Activated naive CD8-positive, alpha-beta T cell treated with anti-CD3 and anti-CD28 coated beads, Interleukin-2, amount 50 U/mL, for 24 hours (primary cell): ENCODE measurements around the gene TAS2R38.
A peak's percentile ranks its signal among the peaks of the same experiment; 100 is the strongest.

Source experiments
- ATAC-seq: fragments of 150-1000 bp; cut with Tn5 transposase; one replicate; pipeline ENCODE4 v1.10.0; 2021
- DNase-seq: peaks from one replicate; pipeline ENCODE4 v3.0.0; 2021
- H3K27ac Mint-ChIP-seq: one replicate; pipeline ENCODE4 v1.8.0; 2021; ENCODE audit warnings: mild to moderate bottlenecking, mixed read lengths
- H3K27me3 Mint-ChIP-seq: one replicate; pipeline ENCODE4 v1.8.0; 2021; ENCODE audit warnings: mixed read lengths
- H3K36me3 Mint-ChIP-seq: one replicate; pipeline ENCODE4 v1.8.0; 2021; ENCODE audit warnings: low read depth, mixed read lengths
- H3K4me1 Mint-ChIP-seq: one replicate; pipeline ENCODE4 v1.8.0; 2021; ENCODE audit warnings: mixed read lengths
- H3K4me3 Mint-ChIP-seq: one replicate; pipeline ENCODE4 v1.8.0; 2021; ENCODE audit warnings: mild to moderate bottlenecking, moderate library complexity, mixed read lengths
- H3K9me3 Mint-ChIP-seq: one replicate; pipeline ENCODE4 v1.8.0; 2021; ENCODE audit warnings: mixed read lengths

TAS2R38 gene

DNA sequence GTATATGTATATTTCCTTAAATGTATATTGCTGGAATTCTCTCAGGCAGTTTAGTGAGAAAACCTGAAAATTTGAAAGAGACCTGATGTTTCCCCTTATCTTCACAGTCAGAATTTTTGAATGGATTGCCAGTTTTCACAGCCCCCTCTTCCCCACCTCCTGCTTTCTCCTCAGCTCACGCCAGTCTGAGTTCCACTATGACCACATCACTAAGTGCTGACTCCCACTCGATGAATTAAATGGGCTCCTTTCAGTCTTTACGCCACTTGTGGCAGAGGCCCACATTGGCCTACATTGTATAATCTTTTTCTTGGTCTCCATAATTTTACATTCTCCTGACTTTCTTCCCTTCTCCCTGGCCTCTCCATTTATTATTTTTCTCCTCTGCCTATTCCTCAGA, 23.7 kb downstream of the TAS2R38 start:
- Mint-ChIP-seq H3K27ac (no peak overlapping the region), H3K4me3 (no peak overlapping the region), H3K4me1 (peaks cover 8% of the 10 kb centered on the region), H3K36me3 (no peaks in the 10 kb centered on the region), H3K27me3 (peaks cover 5% of the 10 kb centered on the region), H3K9me3 (no peaks in the 10 kb centered on the region)
- ATAC-seq (no peak), DNase-seq (no peak)

DNA sequence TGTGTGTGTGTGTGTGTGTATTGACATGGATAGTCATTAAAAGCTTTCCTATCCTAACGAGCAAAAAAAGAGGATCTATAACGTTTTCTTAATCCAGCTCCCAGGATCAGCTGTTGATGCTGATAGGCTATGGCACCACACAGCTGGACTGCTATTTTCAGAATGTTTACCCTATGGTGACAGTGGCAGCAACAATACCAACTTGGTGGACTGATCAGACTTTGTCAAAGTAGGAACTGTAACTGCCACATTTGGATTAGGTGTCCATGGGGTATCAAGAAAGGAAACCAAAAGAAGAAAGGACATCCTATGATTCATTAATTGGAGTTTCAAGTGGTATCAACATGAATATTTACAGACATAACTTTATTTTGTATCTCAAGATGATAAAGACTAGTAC, 24.1 kb downstream of the TAS2R38 start:
- no peak for DNase-seq
- Mint-ChIP-seq H3K27me3 (peaks cover 5% of the 10 kb centered on the region), H3K36me3 (no peaks in the 10 kb centered on the region), H3K9me3 (no peaks in the 10 kb centered on the region), H3K27ac (no peak overlapping the region), H3K4me3 (no peak overlapping the region), H3K4me1 (peaks cover 10% of the 10 kb centered on the region)
- no peak for ATAC-seq

DNA sequence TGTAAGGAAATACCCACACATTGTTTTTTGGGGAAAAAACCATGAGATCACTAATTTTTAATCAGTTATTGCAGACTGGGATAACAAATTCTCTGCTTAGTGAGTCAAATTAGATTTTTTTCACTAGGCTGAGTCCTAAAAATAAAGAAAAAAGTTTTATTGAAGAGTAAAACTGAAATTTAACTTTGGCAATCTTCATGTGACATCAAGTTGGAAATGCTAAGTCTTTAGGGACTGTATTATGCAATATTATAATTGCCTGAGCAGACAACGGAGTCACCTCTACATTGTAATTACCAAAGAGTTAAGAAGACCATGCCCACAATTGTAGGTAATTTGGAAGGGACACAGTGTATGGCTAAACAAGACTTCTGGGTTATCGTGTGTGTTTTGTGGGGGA, 24.6 kb downstream of the TAS2R38 start:
- Mint-ChIP-seq H3K36me3 (no peaks in the 10 kb centered on the region), H3K27me3 (peaks cover 5% of the 10 kb centered on the region), H3K4me3 (no peak overlapping the region), H3K9me3 (no peaks in the 10 kb centered on the region), H3K27ac (no peak overlapping the region), H3K4me1 (peaks cover 10% of the 10 kb centered on the region)
- ATAC-seq (no peak), DNase-seq (no peak)

- Mint-ChIP-seq H3K27ac (no peak within 1 kb of the TSS), H3K4me3 (no peak within 1 kb of the TSS), H3K36me3 (no peaks in the 10 kb centered on the region), H3K4me1 (peaks cover 10% of the 10 kb centered on the region), H3K9me3 (peaks cover 6% of the 10 kb centered on the region), H3K27me3 (peaks cover 3% of the 10 kb centered on the region)
- no peak for DNase-seq
- ATAC-seq: no peak
Observed at GRCh38 chr7:141946796-141947195, 26.8 kb downstream of the TAS2R38 start, which contains the start of gene CLEC5A. CLEC5A (minus strand) TSS chr7:141946974; CDS start chr7:141946292, 682 bp downstream.

DNA sequence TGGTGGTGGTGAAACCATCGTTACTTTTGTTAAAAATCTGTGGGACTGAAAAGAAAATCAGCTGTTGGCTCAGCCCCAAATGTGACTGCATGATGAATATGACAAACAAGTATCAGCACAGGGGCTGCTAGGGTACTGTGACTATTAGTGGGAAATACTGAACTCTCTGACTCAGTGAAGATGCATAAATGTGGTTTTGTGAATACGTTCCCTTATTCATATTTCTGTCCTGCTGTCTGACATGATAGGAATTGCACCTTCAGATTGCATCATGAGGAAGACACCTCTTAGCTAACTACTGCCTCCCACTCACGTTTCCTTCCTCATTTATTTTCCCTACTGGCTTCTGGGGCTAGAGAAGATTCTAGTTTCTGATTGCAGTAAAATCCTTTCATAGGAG, 28.2 kb downstream of the TAS2R38 start:
- no peak for DNase-seq
- H3K4me1 Mint-ChIP-seq: peaks cover 10% of the 10 kb centered on the region
- no peaks in the 10 kb centered on the region for H3K36me3 Mint-ChIP-seq
- peaks cover 21% of the 10 kb centered on the region for H3K9me3 Mint-ChIP-seq
- H3K27ac Mint-ChIP-seq: no peak overlapping the region
- ATAC-seq: peak; percentile 84
- peaks cover 3% of the 10 kb centered on the region for H3K27me3 Mint-ChIP-seq
- no peak overlapping the region for H3K4me3 Mint-ChIP-seq

GRCh38 chr7:141944811-141945210, 28.8 kb downstream of the TAS2R38 start:
- peaks cover 3% of the 10 kb centered on the region for H3K27me3 Mint-ChIP-seq
- H3K9me3 Mint-ChIP-seq: peaks cover 24% of the 10 kb centered on the region
- no peaks in the 10 kb centered on the region for H3K36me3 Mint-ChIP-seq
- peaks cover 10% of the 10 kb centered on the region for H3K4me1 Mint-ChIP-seq
- DNase-seq (no peak), ATAC-seq (no peak)
- H3K4me3 Mint-ChIP-seq: no peak overlapping the region
- no peak overlapping the region for H3K27ac Mint-ChIP-seq

DNA sequence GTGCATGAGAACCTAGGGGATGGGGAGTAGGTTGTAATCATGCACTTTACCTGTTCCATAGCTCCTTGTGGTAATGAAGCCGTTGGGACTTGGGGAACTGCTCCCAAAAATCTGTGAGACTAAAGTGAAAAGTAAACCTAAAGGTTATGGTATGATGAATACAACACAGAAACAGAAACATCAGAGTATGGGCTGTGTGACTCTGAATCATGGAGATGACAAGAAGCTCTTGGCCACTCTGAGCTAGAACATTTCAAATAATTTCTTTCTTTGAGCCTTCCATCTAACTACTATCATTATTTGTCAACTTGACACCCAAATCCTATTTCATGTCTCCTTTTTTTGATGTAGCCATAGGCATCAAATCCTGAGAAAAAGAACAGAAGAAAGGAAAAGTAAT, 29.7 kb downstream of the TAS2R38 start:
- peaks cover 1% of the 10 kb centered on the region for H3K36me3 Mint-ChIP-seq
- peaks cover 10% of the 10 kb centered on the region for H3K4me1 Mint-ChIP-seq
- no peak overlapping the region for H3K4me3 Mint-ChIP-seq
- H3K9me3 Mint-ChIP-seq: peaks cover 31% of the 10 kb centered on the region
- H3K27ac Mint-ChIP-seq: no peak overlapping the region
- no peak for DNase-seq
- peaks cover 3% of the 10 kb centered on the region for H3K27me3 Mint-ChIP-seq
- ATAC-seq: no peak

GRCh38 chr7:141941075-141941474, 32.5 kb downstream of the TAS2R38 start:
- no peak overlapping the region for H3K27ac Mint-ChIP-seq
- H3K4me3 Mint-ChIP-seq: no peak overlapping the region
- DNase-seq (no peak), ATAC-seq (no peak)
- H3K9me3 Mint-ChIP-seq: peaks cover 31% of the 10 kb centered on the region
- no peaks in the 10 kb centered on the region for H3K27me3 Mint-ChIP-seq
- H3K36me3 Mint-ChIP-seq: peaks cover 1% of the 10 kb centered on the region
- H3K4me1 Mint-ChIP-seq: peaks cover 10% of the 10 kb centered on the region

GRCh38 chr7:141930211-141930610, 43.4 kb downstream of the TAS2R38 start:
- peaks cover 5% of the 10 kb centered on the region for H3K27me3 Mint-ChIP-seq
- H3K9me3 Mint-ChIP-seq: peaks cover 6% of the 10 kb centered on the region
- H3K27ac Mint-ChIP-seq: no peak overlapping the region
- H3K36me3 Mint-ChIP-seq: no peaks in the 10 kb centered on the region
- no peaks in the 10 kb centered on the region for H3K4me1 Mint-ChIP-seq
- no peak overlapping the region for H3K4me3 Mint-ChIP-seq
- DNase-seq: no peak
- ATAC-seq: no peak

DNA sequence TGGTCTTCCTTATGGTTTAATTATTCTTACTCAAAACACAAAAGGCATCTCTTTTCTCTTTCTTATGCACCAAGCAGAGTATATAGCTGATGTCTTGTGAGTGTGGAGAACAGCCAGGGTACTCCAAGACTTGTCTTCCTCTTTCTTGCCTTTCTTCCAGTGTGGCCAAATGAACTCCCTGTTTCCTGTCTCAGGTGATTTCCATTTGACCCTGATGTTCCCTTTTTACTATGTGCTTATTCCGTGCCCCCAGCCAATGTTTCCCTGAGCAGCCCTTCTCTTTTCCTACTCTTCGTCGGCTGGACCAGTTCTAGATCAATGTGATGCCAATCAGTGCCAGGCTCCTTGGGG, 44.8 kb downstream of the TAS2R38 start:
- Mint-ChIP-seq H3K27ac (no peak overlapping the region), H3K9me3 (peaks cover 6% of the 10 kb centered on the region)
- no peak for ATAC-seq

DNA sequence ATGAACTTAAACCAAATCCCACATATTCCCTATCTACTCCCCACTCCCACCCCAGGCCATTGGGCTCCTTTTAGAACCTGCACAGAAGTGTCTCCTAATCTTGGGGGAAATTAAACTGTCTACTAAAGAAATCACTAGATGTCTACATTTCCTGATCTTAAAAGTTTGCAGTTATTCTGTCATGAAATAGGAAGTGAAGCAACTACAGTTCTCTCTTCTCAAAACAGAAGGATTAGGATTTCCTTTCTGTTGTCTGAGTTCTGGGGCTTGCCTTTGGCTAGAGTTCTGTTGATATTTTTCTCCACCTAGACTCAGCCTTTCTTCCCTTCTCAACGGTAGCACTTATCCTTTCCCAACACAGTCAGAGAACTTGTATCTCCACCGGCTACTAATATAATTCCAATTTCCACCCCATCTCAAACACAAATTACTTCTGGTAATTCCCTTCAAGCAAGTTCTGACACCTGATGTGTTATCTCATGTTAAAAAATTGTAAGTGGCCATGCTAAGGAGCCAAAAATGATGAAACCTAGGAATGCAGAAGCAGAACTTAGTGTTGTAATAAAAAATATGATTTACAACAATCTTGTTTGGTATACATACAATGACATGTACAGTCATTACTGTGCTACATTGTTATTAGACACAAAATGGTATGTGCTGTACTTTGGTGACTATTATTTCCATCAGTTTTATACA, 45.3 kb downstream of the TAS2R38 start:
- ATAC-seq (no peak), DNase-seq (no peak)
- H3K36me3 Mint-ChIP-seq: no peaks in the 10 kb centered on the region
- H3K9me3 Mint-ChIP-seq: peaks cover 6% of the 10 kb centered on the region
- peaks cover 3% of the 10 kb centered on the region for H3K27me3 Mint-ChIP-seq
- no peak overlapping the region for H3K27ac Mint-ChIP-seq
- no peaks in the 10 kb centered on the region for H3K4me1 Mint-ChIP-seq
- no peak overlapping the region for H3K4me3 Mint-ChIP-seq

More for the DNA sequence above, 44.8 kb downstream of the TAS2R38 start:
- Mint-ChIP-seq H3K36me3 (no peaks in the 10 kb centered on the region), H3K27me3 (peaks cover 3% of the 10 kb centered on the region), H3K4me1 (no peaks in the 10 kb centered on the region), H3K4me3 (no peak overlapping the region)
- no peak for DNase-seq
